Mucosa of rectum (tissue), 2 donors: Measurements from ENCODE around the gene RPTOR.
"Not testable (repeated sequence)": the region's sequence is repeated elsewhere in the genome, so short reads cannot be mapped to it uniquely, and the experiment has no call there.

Source experiments
- H3K27ac ChIP-seq, 2 donors: one replicate each; pipeline ENCODE4 v1.7.0; 2013; ENCODE audit warnings: inconsistent platforms in 2 of 2, low read depth in 2 of 2, low read length in 2 of 2
- H3K27me3 ChIP-seq, 2 donors: one replicate each; pipeline ENCODE4 v1.7.0; 2013; ENCODE audit warnings: low read length in 2 of 2; ENCODE audit not compliant: control insufficient read depth in 2 of 2, insufficient read depth in 2 of 2
- H3K36me3 ChIP-seq, 2 donors: one replicate each; pipeline ENCODE4 v1.7.0; 2013; ENCODE audit warnings: low read length in 2 of 2; ENCODE audit not compliant: control insufficient read depth in 2 of 2, insufficient read depth in 2 of 2
- H3K4me1 ChIP-seq, 2 donors: one replicate each; pipeline ENCODE4 v1.7.0; 2013; ENCODE audit warnings: low read length in 2 of 2, mild to moderate bottlenecking in 1 of 2; ENCODE audit not compliant: control insufficient read depth in 2 of 2, insufficient read depth in 2 of 2
- H3K4me3 ChIP-seq, 2 donors: one replicate each; pipeline ENCODE4 v1.7.0; 2013; ENCODE audit warnings: low read length in 2 of 2
- H3K9ac ChIP-seq, 2 donors: one replicate each; pipeline ENCODE4 v1.7.0; 2013; ENCODE audit warnings: low read length in 2 of 2, low read depth in 1 of 2, mild to moderate bottlenecking in 1 of 2
- H3K9me3 ChIP-seq, 2 donors: one replicate each; pipeline ENCODE4 v1.7.0; 2013; ENCODE audit warnings: low read length in 2 of 2; ENCODE audit not compliant: control insufficient read depth in 2 of 2
- donor health status: healthy.
- donor health status: Normal muscosa, but diverticular disease.

Gene RPTOR

DNA sequence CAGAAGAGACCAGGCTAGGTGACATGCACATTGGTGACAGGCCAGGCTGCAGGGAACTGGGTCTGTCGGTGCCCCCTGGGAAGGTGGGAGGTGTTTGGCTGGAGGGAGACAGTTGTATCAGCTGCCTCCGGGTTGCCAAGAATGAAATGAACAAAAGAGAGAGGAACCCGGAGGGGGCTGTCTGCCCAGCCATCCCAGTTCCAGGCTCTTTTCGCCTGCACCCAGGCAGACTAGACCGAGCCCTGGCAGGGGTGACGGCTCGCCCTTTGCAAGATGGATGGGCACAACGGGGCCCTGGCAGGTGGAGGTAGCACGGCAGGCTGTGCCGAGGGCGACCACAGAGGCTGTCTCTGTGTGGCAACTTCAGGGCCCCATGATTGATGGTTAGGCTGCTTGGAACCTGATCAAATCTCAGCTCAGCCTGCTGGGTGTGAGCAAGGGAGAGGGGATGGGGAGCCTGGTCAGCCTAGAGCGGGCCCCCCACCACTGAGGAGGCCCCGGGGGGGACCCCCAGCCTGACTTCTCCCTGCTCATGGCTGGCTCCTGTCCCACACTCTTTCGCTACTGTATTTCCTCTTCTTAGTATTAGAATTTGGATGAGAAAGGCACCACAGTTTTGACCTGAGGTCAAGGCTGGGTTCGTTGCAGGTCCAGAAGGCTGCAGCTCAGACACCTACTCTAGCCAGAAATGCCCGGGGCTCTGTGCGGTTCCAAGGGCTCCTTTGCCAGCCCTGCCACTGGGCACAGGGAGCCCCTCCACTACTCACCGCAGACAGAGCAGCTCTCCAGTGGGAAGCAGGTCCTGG is 328.1 kb downstream of the RPTOR start:
- Histone ChIP-seq H3K27ac (no peak overlapping the region), H3K36me3 (peaks cover 1 to 9% of the 10 kb centered on the region in 2 donors), H3K27me3 (no peaks in the 10 kb centered on the region), H3K9ac (no peak overlapping the region), H3K4me1 (peaks cover 0 to 3% of the 10 kb centered on the region in 2 donors), H3K9me3 (no peaks in the 10 kb centered on the region), H3K4me3 (no peak overlapping the region)

DNA sequence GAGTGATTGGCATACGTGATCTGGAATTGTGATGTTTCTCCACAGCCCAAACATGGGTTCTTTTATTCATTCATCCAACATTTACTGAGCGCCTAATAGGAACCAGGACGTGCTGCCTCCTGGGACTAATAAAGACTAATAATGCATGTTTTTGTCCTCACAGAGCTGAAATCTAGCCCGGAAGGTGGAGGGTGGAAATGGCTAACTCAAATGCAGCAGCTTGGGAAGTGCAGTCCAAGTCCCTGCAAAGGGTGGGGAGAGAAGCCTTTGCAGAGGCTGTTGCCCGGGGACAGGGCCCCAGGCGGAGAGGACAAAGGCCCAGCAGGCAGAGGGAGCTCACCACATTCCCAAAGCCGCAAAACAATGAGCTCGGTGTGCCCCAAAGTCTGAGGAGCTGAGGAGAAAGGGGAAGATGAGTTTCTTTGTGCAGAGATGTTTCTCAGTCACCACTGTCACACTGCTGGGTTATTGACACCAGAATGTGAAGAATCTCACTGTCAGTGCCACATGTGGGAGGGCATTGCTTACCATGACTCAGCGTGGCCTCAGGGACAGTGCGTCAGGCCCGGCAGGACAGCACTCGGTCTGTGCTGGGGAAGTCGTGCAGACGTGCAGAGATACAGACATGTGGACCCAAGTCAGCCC is 328.8 kb downstream of the RPTOR start:
- Histone ChIP-seq H3K9ac (no peak overlapping the region), H3K4me1 (peaks cover 0 to 3% of the 10 kb centered on the region in 2 donors), H3K27ac (no peak overlapping the region)

DNA sequence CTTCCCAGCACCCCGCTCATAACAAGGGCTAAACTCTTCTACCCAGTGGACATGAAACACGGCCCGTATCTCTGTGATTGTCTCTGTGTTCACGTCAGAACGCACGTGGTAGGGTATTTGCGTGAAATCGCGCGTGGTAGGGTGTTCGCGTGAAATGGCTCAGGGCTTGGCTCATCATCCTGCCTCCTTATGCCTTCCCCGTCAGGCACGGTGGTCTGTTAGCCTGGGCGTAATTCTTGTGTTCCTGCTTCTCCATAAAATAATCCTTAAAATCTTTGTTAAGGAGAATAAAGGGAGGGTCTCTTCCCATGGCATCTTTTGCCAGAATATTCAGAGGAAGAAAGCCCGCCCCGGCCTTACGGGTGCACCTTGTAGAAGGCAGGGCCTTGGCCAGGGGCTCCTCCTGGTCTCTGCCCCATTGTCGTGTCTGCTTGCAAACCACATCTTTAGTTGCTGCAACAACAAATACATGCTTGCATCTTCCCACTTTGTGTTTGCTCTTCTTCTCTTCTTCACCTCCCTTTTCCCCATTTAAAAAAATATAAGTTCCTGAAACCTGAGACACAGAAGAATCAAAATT is 330.3 kb downstream of the RPTOR start:
- H3K27me3 ChIP-seq = no peaks in the 10 kb centered on the region
- no peak overlapping the region for H3K9ac ChIP-seq
- H3K36me3 ChIP-seq = peaks cover 0 to 9% of the 10 kb centered on the region in 2 donors
- peaks cover 0 to 3% of the 10 kb centered on the region in 2 donors for H3K4me1 ChIP-seq
- H3K4me3 ChIP-seq = no peak overlapping the region
- no peak overlapping the region for H3K27ac ChIP-seq
- no peaks in the 10 kb centered on the region for H3K9me3 ChIP-seq

More for the DNA sequence above, 328.8 kb downstream of the RPTOR start:
- no peaks in the 10 kb centered on the region for H3K27me3 ChIP-seq
- H3K4me3 ChIP-seq = no peak overlapping the region
- no peaks in the 10 kb centered on the region for H3K9me3 ChIP-seq
- H3K36me3 ChIP-seq = peaks cover 0 to 9% of the 10 kb centered on the region in 2 donors

DNA sequence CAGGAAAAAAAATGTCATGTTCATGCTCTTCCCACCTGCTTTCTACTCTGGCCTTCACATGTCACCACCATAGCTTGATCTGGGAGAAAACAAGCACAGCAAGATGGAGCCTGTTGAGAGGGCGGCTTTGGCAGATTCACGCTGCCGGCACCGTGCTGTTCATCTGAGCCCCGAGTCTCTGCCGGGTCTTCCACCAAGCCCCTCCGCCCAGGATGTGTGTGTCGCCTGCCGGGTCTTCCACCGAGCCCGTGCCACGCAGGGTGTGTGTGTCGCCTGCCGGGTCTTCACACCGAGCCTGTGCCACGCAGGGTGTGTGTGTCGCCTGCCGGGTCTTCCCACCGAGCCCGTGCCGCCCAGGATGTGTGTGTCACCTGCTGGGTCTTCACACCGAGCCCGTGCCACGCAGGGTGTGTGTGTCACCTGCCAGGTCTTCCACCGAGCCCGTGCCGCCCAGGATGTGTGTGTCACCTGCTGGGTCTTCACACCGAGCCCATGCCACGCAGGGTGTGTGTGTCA is 330.9 kb downstream of the RPTOR start:
- not testable (repeated sequence) for H3K27me3 ChIP-seq, H3K4me1 ChIP-seq
- H3K36me3 ChIP-seq = peaks cover 0 to 13% of the 10 kb centered on the region in 2 donors

DNA sequence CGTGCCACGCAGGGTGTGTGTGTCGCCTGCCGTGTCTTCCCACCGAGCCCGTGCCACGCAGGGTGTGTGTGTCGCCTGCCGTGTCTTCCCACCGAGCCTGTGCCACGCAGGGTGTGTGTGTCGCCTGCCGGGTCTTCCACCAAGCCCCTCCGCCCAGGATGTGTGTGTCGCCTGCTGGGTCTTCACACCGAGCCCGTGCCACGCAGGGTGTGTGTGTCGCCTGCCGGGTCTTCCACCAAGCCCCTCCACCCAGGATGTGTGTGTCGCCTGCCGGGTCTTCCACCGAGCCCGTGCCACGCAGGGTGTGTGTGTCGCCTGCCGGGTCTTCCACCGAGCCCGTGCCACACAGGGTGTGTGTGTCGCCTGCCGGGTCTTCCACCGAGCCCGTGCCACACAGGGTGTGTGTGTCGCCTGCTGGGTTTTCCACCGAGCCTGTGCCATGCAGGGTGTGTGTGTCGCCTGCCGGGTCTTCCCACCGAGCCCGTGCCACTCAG is 331.9 kb downstream of the RPTOR start:
- not testable (repeated sequence) for H3K4me3 ChIP-seq, H3K9ac ChIP-seq, H3K4me1 ChIP-seq, H3K27ac ChIP-seq, H3K9me3 ChIP-seq, H3K27me3 ChIP-seq
- H3K36me3 ChIP-seq = peaks cover 4 to 14% of the 10 kb centered on the region in 2 donors

More for the DNA sequence above, 330.9 kb downstream of the RPTOR start:
- H3K4me3 ChIP-seq, H3K27ac ChIP-seq, H3K9ac ChIP-seq, H3K9me3 ChIP-seq: not testable (repeated sequence)

DNA sequence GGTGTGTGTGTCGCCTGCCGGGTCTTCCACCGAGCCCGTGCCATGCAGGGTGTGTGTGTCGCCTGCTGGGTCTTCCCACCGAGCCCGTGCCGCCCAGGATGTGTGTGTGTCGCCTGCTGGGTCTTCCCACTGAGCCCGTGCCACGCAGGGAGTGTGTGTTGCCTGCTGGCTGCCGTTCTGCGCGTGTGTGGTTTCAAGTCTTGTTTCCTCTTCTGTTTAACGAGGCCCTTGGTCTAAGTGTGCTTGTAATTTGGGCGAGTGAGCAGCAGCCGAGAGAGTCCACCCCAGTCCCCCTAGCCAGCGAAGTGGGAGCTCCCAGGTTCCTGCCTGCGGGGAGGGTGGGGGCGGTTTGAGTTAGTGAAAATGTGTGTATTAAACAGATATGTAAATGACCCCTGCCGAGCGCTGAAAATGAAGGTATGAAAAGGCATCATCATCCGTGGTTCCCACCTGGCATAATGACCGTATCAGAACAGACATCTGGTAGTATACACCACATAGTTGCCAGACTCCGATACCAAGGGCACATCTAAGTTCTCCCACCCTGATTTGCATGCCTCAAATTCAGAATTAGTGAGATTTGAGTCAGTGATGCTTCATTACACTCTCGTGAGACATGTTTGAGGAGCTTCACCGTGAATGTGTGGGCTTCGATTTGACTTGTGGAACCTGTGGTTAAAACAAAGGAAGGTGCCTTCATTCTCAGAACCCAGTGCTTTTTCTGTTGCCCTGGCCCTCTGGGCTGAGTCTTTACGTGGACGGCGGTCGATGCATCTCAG is 332.5 kb downstream of the RPTOR start:
- Histone ChIP-seq H3K4me3 (peak overlapping the region in 1 of 2 donors; percentile 5), H3K36me3 (peaks cover 5 to 14% of the 10 kb centered on the region in 2 donors), H3K4me1 (peaks cover 0 to 3% of the 10 kb centered on the region in 2 donors), H3K27ac (no peak overlapping the region), H3K9me3 (no peaks in the 10 kb centered on the region), H3K9ac (no peak overlapping the region), H3K27me3 (no peaks in the 10 kb centered on the region)

DNA sequence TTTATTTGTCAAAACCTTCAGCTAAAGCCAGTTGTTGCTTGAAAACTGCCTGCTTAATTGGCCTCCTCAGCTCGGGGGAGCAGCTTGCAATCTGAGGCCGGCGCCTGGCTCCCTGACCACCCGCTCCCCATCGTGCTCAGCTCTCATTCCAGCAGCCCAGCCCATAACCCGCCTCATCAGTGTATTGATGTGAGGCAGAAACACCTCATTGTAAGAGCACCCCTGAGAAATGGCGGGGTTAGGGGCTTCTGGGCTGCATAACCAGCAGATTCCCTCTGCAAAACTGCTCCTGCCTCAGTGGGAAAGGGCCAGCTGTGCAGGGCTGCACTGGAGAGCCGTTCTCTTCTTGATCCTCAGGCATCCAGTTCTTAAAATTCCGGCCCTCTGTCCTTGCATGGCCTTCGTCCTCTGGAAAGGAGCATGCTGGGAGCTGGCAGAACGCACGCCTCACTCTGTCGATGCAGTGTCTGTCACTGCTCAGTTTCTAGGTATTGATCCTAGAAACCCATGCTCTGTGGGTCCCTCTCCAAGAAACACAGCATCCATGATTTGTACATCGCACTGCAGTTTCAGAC is 333.2 kb downstream of the RPTOR start:
- Histone ChIP-seq H3K36me3 (peaks cover 9 to 12% of the 10 kb centered on the region in 2 donors), H3K27ac (no peak overlapping the region), H3K27me3 (no peaks in the 10 kb centered on the region), H3K4me1 (no peaks in the 10 kb centered on the region), H3K4me3 (no peak overlapping the region), H3K9ac (no peak overlapping the region), H3K9me3 (no peaks in the 10 kb centered on the region)

DNA sequence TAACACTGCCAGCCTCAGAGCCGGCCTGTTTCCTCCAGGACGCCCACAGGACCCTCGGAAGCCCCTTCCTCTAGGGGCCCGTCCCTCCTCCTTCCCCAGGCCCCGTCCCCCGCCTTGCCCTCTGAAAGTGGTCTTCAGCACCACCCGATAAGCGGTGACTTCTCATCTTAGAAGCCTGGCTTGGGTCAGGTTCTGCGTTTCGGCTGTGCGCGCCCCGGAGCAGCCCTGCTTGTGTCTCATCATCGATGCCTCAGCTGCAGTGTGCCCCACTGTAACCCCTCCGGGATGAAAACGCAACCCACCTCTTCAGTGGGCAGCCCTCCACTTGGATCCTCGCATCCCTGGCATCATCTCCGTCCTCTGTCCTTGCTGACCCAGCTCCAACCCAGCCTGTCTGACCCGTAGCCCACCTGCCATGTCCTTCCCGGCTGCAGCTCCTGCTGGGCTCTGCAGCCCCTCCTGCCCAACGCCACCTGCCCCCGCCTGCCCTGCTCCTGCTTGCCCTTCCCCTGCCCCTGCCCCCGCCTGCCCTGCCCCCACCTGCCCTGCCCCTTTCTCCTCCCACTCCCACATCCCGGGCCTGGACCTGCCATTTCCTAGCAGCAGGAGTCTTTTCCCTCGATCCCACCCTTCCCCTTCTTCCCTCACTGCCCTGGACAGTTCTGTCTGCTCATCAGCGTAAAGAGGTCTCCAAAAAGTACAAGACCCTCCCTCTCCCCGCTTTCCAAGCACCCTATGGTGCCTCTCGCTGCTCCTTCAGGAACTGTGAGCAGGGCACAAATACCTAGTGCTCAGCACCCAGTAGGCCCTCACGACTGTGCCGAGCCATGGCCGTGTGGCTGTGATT is 334.5 kb downstream of the RPTOR start:
- H3K4me3 ChIP-seq = no peak overlapping the region
- H3K36me3 ChIP-seq = peaks cover 10 to 18% of the 10 kb centered on the region in 2 donors
- H3K4me1 ChIP-seq = no peaks in the 10 kb centered on the region
- H3K27ac ChIP-seq = no peak overlapping the region
- H3K27me3 ChIP-seq = no peaks in the 10 kb centered on the region
- no peaks in the 10 kb centered on the region for H3K9me3 ChIP-seq
- no peak overlapping the region for H3K9ac ChIP-seq
